IMR-90 (cell line): ENCODE data around the gene PIK3C2A. TPM values are rescaled to one million over a fixed set of nuclear protein-coding genes. Genes with fewer than 3 reads are reported as not detected.
"Not testable (repeated sequence)": the region's sequence is repeated elsewhere in the genome, so short reads cannot be mapped to it uniquely, and the experiment has no call there.

Experiments
- ATAC-seq: fragments of 200-7000 bp; cut with Tn5 transposase; 2 replicates; pipeline ENCODE4 v1.9.1; 2020; ENCODE audit warnings: low read depth, mild to moderate bottlenecking, moderate library complexity
- BruUV-seq: library from RNA; stranded (reverse); fragments of 400-500 nt; replicated peaks from 2 replicates; lab custom pipeline; 2021; lab: Mats Ljungman, UMichigan
- CTCF ChIA-PET: fragments of 300-600 bp; formaldehyde crosslinking; extraction: SDS; loops from one replicate; lab custom pipeline; 2021; ENCODE audit warnings: antibody characterized with exemption; lab: Yijun Ruan, JAX
- POLR2A ChIA-PET: fragments of 300-600 bp; sonication (Branson Sonifier 250); formaldehyde crosslinking; loops from one replicate; lab custom pipeline; 2022; ENCODE audit warnings: antibody characterized with exemption; ENCODE audit not compliant: unreplicated experiment; lab: Charles Lee
- DNase-seq: peaks from one replicate; pipeline ENCODE4 v3.0.0; 2013
- H2AFZ ChIP-seq: replicated peaks from 2 replicates; pipeline ENCODE3; 2013; ENCODE audit warnings: low read length, mild to moderate bottlenecking; ENCODE audit not compliant: poor library complexity
- H2AK5ac ChIP-seq: 2 replicates; pipeline ENCODE4 v1.6.1; 2013; ENCODE audit warnings: low read depth, low read length, inconsistent platforms
- H2AK9ac ChIP-seq: replicated peaks from 2 replicates; pipeline ENCODE3; 2013; ENCODE audit warnings: mild to moderate bottlenecking, low read depth, low read length, moderate library complexity; ENCODE audit not compliant: poor library complexity
- H2BK120ac ChIP-seq: 2 replicates; pipeline ENCODE4 v1.6.1; 2013; ENCODE audit warnings: low read depth, low read length, inconsistent platforms
- H2BK15ac ChIP-seq: 3 replicates; pipeline ENCODE4 v1.6.1; 2013; ENCODE audit warnings: low read depth, low read length, inconsistent platforms
- H2BK20ac ChIP-seq: 2 replicates; pipeline ENCODE4 v1.6.1; 2013; ENCODE audit warnings: low read depth, mild to moderate bottlenecking, inconsistent platforms, low read length, moderate library complexity
- H2BK5ac ChIP-seq: 2 replicates; pipeline ENCODE4 v1.6.1; 2013; ENCODE audit warnings: mild to moderate bottlenecking, low read depth, low read length, inconsistent platforms; ENCODE audit not compliant: poor library complexity, severe bottlenecking
- H3K14ac ChIP-seq: replicated peaks from 2 replicates; pipeline ENCODE4 v1.6.1; 2013; ENCODE audit warnings: low read depth, low read length, inconsistent platforms
- H3K18ac ChIP-seq: 2 replicates; pipeline ENCODE4 v1.6.1; 2013; ENCODE audit warnings: low read depth, low read length, control low read depth
- H3K23ac ChIP-seq: 2 replicates; pipeline ENCODE4 v1.6.1; 2013; ENCODE audit warnings: low read depth, low read length, inconsistent platforms
- H3K27ac ChIP-seq: 2 replicates; pipeline ENCODE4 v1.5.1; 2013; ENCODE audit warnings: mild to moderate bottlenecking, control low read depth, low read length; ENCODE audit not compliant: insufficient read depth
- H3K27me3 ChIP-seq: 2 replicates; pipeline ENCODE4 v1.6.1; 2013; ENCODE audit warnings: low read length; ENCODE audit not compliant: control insufficient read depth, insufficient read depth
- H3K36me3 ChIP-seq: 2 replicates; pipeline ENCODE4 v1.6.1; 2013; ENCODE audit warnings: low read length, mixed read lengths; ENCODE audit not compliant: control insufficient read depth, insufficient read depth
- H3K4ac ChIP-seq: 2 replicates; pipeline ENCODE4 v1.6.1; 2013; ENCODE audit warnings: low read depth, low read length, inconsistent platforms
- H3K4me1 ChIP-seq: 2 replicates; pipeline ENCODE4 v1.6.1; 2013; ENCODE audit warnings: low read length, mixed read lengths; ENCODE audit not compliant: control insufficient read depth, insufficient read depth
- H3K4me2 ChIP-seq: 2 replicates; pipeline ENCODE4 v1.6.1; 2013; ENCODE audit warnings: low read depth, mild to moderate bottlenecking, control low read depth, low read length, moderate library complexity
- H3K4me3 ChIP-seq: 2 replicates; pipeline ENCODE4 v1.5.1; 2013; ENCODE audit warnings: low read depth, mild to moderate bottlenecking, control low read depth, low read length, moderate library complexity; ENCODE audit not compliant: insufficient read depth
- H3K56ac ChIP-seq: 2 replicates; pipeline ENCODE4 v1.6.1; 2013; ENCODE audit warnings: low read length, inconsistent platforms; ENCODE audit not compliant: insufficient read depth; ENCODE audit errors: extremely low read depth
- H3K79me1 ChIP-seq, 2 experiments: 2 replicates each; pipeline ENCODE4 v1.6.1; 2013; ENCODE audit warnings: low read length in 2 of 2, inconsistent platforms in 1 of 2, low read depth in 1 of 2
- H3K9ac ChIP-seq: 2 replicates; pipeline ENCODE4 v1.6.1; 2013; ENCODE audit warnings: low read depth, low read length, control low read depth
- H3K9me1 ChIP-seq: 2 replicates; pipeline ENCODE4 v1.6.1; 2013; ENCODE audit warnings: low read length, inconsistent platforms; ENCODE audit not compliant: insufficient read depth
- H3K9me3 ChIP-seq: 2 replicates; pipeline ENCODE4 v1.6.1; 2013; ENCODE audit warnings: low read length; ENCODE audit not compliant: control insufficient read depth, insufficient read depth
- H4K20me1 ChIP-seq: 2 replicates; pipeline ENCODE4 v1.6.1; 2013; ENCODE audit warnings: low read length, inconsistent platforms; ENCODE audit not compliant: insufficient read depth
- H4K5ac ChIP-seq: 2 replicates; pipeline ENCODE4 v1.6.1; 2013; ENCODE audit warnings: mild to moderate bottlenecking, low read depth, low read length, control low read depth
- H4K8ac ChIP-seq, 2 experiments: 2 replicates each; pipeline ENCODE4 v1.6.1; 2013; ENCODE audit warnings: low read depth in 2 of 2, low read length in 2 of 2, control low read depth in 1 of 2, inconsistent platforms in 1 of 2
- H4K91ac ChIP-seq: 2 replicates; pipeline ENCODE4 v1.6.1; 2013; ENCODE audit warnings: low read depth, low read length, inconsistent platforms; ENCODE audit not compliant: insufficient read depth
- WGBS, 2 experiments: methylation state at CpG; one replicate each; pipeline versions ENCODE4 v1.1.5 to v1.1.7; 2013; ENCODE audit warnings: missing lambda C conversion rate in 2 of 2; ENCODE audit not compliant: insufficient read length in 1 of 2; ENCODE audit errors: extremely low coverage in 2 of 2; 5-methylcytosine and 5-hydroxymethylcytosine counted together
- dilution Hi-C: fragments of 300-500 bp; cut with HindIII; formaldehyde crosslinking; loops from one replicate; pipeline ENCODE4 v1.14.3; 2018; ENCODE audit warnings: low sequenced_read_pairs; ENCODE audit not compliant: unreplicated experiment
- in situ Hi-C: fragments of 300-500 bp; cut with MboI; formaldehyde crosslinking; loops from 3 replicates; pipeline ENCODE4 v1.14.3; 2019; ENCODE audit warnings: low sequenced_read_pairs, inconsistent platforms, mixed read lengths
- intact Hi-C: fragments of 100-400 bp; cut with micrococcal nuclease; formaldehyde crosslinking; loops from 2 replicates; pipeline ENCODE4 v1.10.0; 2022
- polyA plus RNA-seq, 3 experiments: library from polyadenylated mRNA; depleted of rRNA; stranded (reverse); fragments of >200 nt; gene quantifications; 2 replicates each; pipeline ENCODE4 v1.2.3, GENCODE V29; 2012; ENCODE audit warnings: low replicate concordance in 1 of 3
- total RNA-seq: library from RNA; depleted of rRNA; stranded (reverse); fragments of >200 nt; gene quantifications from 2 replicates; pipeline ENCODE4 v1.2.3, GENCODE V29; 2012

PIK3C2A gene
- total and polyA plus RNA-seq, 2 of the 4 experiments (the other 2 are of a cell fraction), result 14.6 to 36.6 TPM

DNA sequence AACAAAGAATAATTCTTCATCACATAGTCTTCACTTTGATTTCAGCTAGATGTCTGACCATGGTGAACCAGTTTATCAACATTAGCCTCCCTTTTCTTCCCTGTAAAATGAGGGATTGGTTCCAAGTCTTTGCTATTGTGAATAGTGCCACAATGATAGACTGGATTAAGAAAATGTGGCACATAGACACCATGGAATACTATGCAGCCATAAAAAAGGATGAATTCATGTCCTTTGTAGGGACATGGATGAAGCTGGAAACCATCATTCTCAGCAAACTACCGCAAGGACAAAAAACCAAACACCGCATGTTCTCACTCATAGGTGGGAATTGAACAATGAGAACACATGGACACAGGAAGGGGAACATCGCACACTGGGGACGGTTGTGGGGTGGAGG, 35.2 kb upstream of the PIK3C2A start:
- intact Hi-C loops, H2AK5ac ChIP-seq, H3K4me3 ChIP-seq, H2AFZ ChIP-seq, H3K56ac ChIP-seq, H3K4me1 ChIP-seq, H3K9me1 ChIP-seq, H2BK15ac ChIP-seq, DNase-seq, H3K18ac ChIP-seq, H4K8ac ChIP-seq, H3K4me2 ChIP-seq, H3K27me3 ChIP-seq, H3K27ac ChIP-seq, H4K91ac ChIP-seq, H2AK9ac ChIP-seq, H2BK20ac ChIP-seq, H4K5ac ChIP-seq, in situ Hi-C loops, H2BK5ac ChIP-seq, H3K9me3 ChIP-seq, BruUV-seq, H2BK120ac ChIP-seq, H3K4ac ChIP-seq, ATAC-seq, H3K79me1 ChIP-seq, H3K9ac ChIP-seq, dilution Hi-C loops, H3K23ac ChIP-seq, H3K36me3 ChIP-seq, H3K14ac ChIP-seq, H4K20me1 ChIP-seq: not testable (repeated sequence)
- WGBS, 2 experiments, result no CpG with 5 or more reads among the region's 4 CpGs
- ChIA-PET POLR2A (interaction anchor here (0.6 kb wide), 1 partner anchor 11 kb away, joined by 11 read pairs; no protein-coding TSS in a partner anchor), CTCF (interaction anchor here (2.0 kb wide), 1 partner anchor 13 kb away, joined by 8 read pairs; no protein-coding TSS in a partner anchor)
